ENCODE data around the gene YRDC. TPM values are rescaled to one million over a fixed set of nuclear protein-coding genes. Genes with fewer than 3 reads are reported as not detected.

The YRDC gene, protein sequence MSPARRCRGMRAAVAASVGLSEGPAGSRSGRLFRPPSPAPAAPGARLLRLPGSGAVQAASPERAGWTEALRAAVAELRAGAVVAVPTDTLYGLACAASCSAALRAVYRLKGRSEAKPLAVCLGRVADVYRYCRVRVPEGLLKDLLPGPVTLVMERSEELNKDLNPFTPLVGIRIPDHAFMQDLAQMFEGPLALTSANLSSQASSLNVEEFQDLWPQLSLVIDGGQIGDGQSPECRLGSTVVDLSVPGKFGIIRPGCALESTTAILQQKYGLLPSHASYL
- 22.4 and 22.8 TPM in 2 replicates for polyA plus RNA-seq (2013)

- Histone ChIP-seq H3K23ac (ENCODE audit: low read length) (no peak within 1 kb of the TSS), H4K8ac (ENCODE audit: low read depth, low read length) (peak within 1 kb of the TSS; percentile 88), H3K4me2 (ENCODE audit: low read length) (peak within 1 kb of the TSS; percentile 93), H3K9me3 (ENCODE audit: insufficient read depth, low read depth, low read length) (no peaks in the 10 kb centered on the region), H3K14ac (ENCODE audit: low read length) (peak within 1 kb of the TSS; percentile 88), H2AK5ac (ENCODE audit: low read length) (peak within 1 kb of the TSS; percentile 87), H4K12ac (ENCODE audit: low read depth, low read length) (peak within 1 kb of the TSS; percentile 80), H3K27ac (ENCODE audit: low read depth, low read length) (peak within 1 kb of the TSS; percentile 86), H4K91ac (ENCODE audit: low read depth, low read length) (peak within 1 kb of the TSS; percentile 65), H3K79me1 (ENCODE audit: low read length) (peaks cover 12% of the 10 kb centered on the region), H3K36me3 (ENCODE audit: control insufficient read depth in 1 of 2, insufficient read depth in 2 of 2, low read length in 2 of 2) (peaks cover 35 to 41% of the 10 kb centered on the region in 2 experiments), H2BK120ac (ENCODE audit: insufficient read depth, low read length, poor library complexity) (peak within 1 kb of the TSS; percentile 67), H3K4me1 (ENCODE audit: control insufficient read depth in 1 of 2, insufficient read depth in 2 of 2, low read length in 2 of 2) (peaks cover 8 to 10% of the 10 kb centered on the region in 2 experiments), H3K79me2 (ENCODE audit: control insufficient read depth, insufficient read depth, low read length, poor library complexity) (peaks cover 12% of the 10 kb centered on the region), H3K27me3 (ENCODE audit: insufficient read depth, low read length) (no peaks in the 10 kb centered on the region), H2BK5ac (ENCODE audit: low read depth, low read length, poor library complexity) (peak within 1 kb of the TSS; percentile 47), H2AFZ (ENCODE audit: insufficient read depth, low read length, poor library complexity) (peak within 1 kb of the TSS; percentile 81), H2BK12ac (ENCODE audit: low read length) (no peak within 1 kb of the TSS), H3K18ac (ENCODE audit: low read length) (peak within 1 kb of the TSS; percentile 83), H3K4ac (ENCODE audit: low read depth, low read length) (peak within 1 kb of the TSS; percentile 71), H3K4me3 (ENCODE audit: low read depth, low read length) (peak within 1 kb of the TSS; percentile 100), H3K9ac (ENCODE audit: low read length) (peak within 1 kb of the TSS; percentile 98)
- peak; percentile 86 to 88 for DNase-seq
- WGBS (ENCODE audit: extremely low coverage, insufficient coverage, insufficient read length) = no CpG with 5 or more reads among the region's 95 CpGs
Measured at GRCh38 chr1:37807555-37808368, at the start of gene YRDC, which contains the start of gene C1orf122. Gene YRDC (minus strand): TSS chr1:37808208. CDS start chr1:37808180, 28 bp downstream. Gene C1orf122 (plus strand): TSS chr1:37807790. CDS start chr1:37808405, 615 bp downstream.

DNA sequence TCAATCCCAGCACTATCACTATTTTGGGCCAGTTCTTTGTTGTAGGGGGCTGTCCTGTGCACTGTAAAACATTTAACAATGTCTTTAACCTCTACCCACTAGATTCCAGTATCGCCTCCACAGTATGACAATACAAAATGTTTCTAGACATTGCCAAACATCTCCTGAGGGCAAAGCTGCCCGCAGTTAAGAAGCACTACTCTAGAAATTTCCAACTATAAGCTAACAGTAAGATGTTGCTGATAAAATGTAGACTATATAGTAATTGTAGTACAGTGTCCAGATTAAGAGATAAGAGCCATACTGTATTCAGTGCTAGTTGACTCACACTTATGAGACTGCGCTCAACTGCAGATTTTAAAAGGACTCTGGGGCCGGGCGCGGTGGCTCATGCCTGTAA, 46.4 kb upstream of the YRDC start:
- Histone ChIP-seq H3K4me3 (ENCODE audit: low read depth, low read length) (no peak overlapping the region), H3K36me3 (ENCODE audit: control insufficient read depth in 1 of 2, insufficient read depth in 2 of 2, low read length in 2 of 2) (peaks cover 7 to 8% of the 10 kb centered on the region in 2 experiments), H2BK12ac (ENCODE audit: low read length) (no peak overlapping the region), H3K18ac (ENCODE audit: low read length) (no peak overlapping the region), H3K4me1 (ENCODE audit: control insufficient read depth in 1 of 2, insufficient read depth in 2 of 2, low read length in 2 of 2) (no peaks in the 10 kb centered on the region), H2BK120ac (ENCODE audit: insufficient read depth, low read length, poor library complexity) (no peak overlapping the region), H3K9me3 (ENCODE audit: insufficient read depth, low read depth, low read length) (no peaks in the 10 kb centered on the region), H3K4me2 (ENCODE audit: low read length) (no peak overlapping the region), H3K27me3 (ENCODE audit: insufficient read depth, low read length) (no peaks in the 10 kb centered on the region), H3K14ac (ENCODE audit: low read length) (no peak overlapping the region), H3K79me1 (ENCODE audit: low read length) (peaks cover 5% of the 10 kb centered on the region), H3K27ac (ENCODE audit: low read depth, low read length) (no peak overlapping the region), H3K9ac (ENCODE audit: low read length) (no peak overlapping the region), H4K12ac (ENCODE audit: low read depth, low read length) (no peak overlapping the region), H3K4ac (ENCODE audit: low read depth, low read length) (no peak overlapping the region), H2AFZ (ENCODE audit: insufficient read depth, low read length, poor library complexity) (no peak overlapping the region), H4K8ac (ENCODE audit: low read depth, low read length) (no peak overlapping the region), H3K23ac (ENCODE audit: low read length) (no peak overlapping the region), H2AK5ac (ENCODE audit: low read length) (no peak overlapping the region), H4K91ac (ENCODE audit: low read depth, low read length) (no peak overlapping the region), H3K79me2 (ENCODE audit: control insufficient read depth, insufficient read depth, low read length, poor library complexity) (peaks cover 5% of the 10 kb centered on the region), H2BK5ac (ENCODE audit: low read depth, low read length, poor library complexity) (no peak overlapping the region)
- WGBS (ENCODE audit: extremely low coverage, insufficient coverage, insufficient read length) = no CpG with 5 or more reads among the region's 6 CpGs
- peak; percentile 86 to 98 for DNase-seq

GRCh38 chr1:37853157-37853556, 45.1 kb upstream of the YRDC start:
- H2BK5ac ChIP-seq (ENCODE audit: low read depth, low read length, poor library complexity) = no peak overlapping the region
- H3K4me2 ChIP-seq (ENCODE audit: low read length) = no peak overlapping the region
- H3K9me3 ChIP-seq (ENCODE audit: insufficient read depth, low read depth, low read length) = no peaks in the 10 kb centered on the region
- no peak overlapping the region for H3K18ac ChIP-seq (ENCODE audit: low read length)
- peaks cover 7 to 9% of the 10 kb centered on the region in 2 experiments for H3K36me3 ChIP-seq (ENCODE audit: control insufficient read depth in 1 of 2, insufficient read depth in 2 of 2, low read length in 2 of 2)
- no peak overlapping the region for H3K27ac ChIP-seq (ENCODE audit: low read depth, low read length)
- H4K8ac ChIP-seq (ENCODE audit: low read depth, low read length) = no peak overlapping the region
- DNase-seq = no peak
- H3K79me1 ChIP-seq (ENCODE audit: low read length) = no peaks in the 10 kb centered on the region
- H4K91ac ChIP-seq (ENCODE audit: low read depth, low read length) = no peak overlapping the region
- H4K12ac ChIP-seq (ENCODE audit: low read depth, low read length) = no peak overlapping the region
- H3K4ac ChIP-seq (ENCODE audit: low read depth, low read length) = no peak overlapping the region
- H2AFZ ChIP-seq (ENCODE audit: insufficient read depth, low read length, poor library complexity) = no peak overlapping the region
- no peak overlapping the region for H3K14ac ChIP-seq (ENCODE audit: low read length)
- H2AK5ac ChIP-seq (ENCODE audit: low read length) = no peak overlapping the region
- no peaks in the 10 kb centered on the region for H3K4me1 ChIP-seq (ENCODE audit: control insufficient read depth in 1 of 2, insufficient read depth in 2 of 2, low read length in 2 of 2)
- H3K4me3 ChIP-seq (ENCODE audit: low read depth, low read length) = no peak overlapping the region
- no peak overlapping the region for H3K9ac ChIP-seq (ENCODE audit: low read length)
- no peak overlapping the region for H3K23ac ChIP-seq (ENCODE audit: low read length)
- no peak overlapping the region for H2BK12ac ChIP-seq (ENCODE audit: low read length)
- H3K27me3 ChIP-seq (ENCODE audit: insufficient read depth, low read length) = no peaks in the 10 kb centered on the region
- H3K79me2 ChIP-seq (ENCODE audit: control insufficient read depth, insufficient read depth, low read length, poor library complexity) = no peaks in the 10 kb centered on the region
- H2BK120ac ChIP-seq (ENCODE audit: insufficient read depth, low read length, poor library complexity) = no peak overlapping the region

GRCh38 chr1:37851782-37852210, 43.8 kb upstream of the YRDC start:
- Histone ChIP-seq H3K79me2 (ENCODE audit: control insufficient read depth, insufficient read depth, low read length, poor library complexity) (no peaks in the 10 kb centered on the region), H3K4me1 (ENCODE audit: control insufficient read depth in 1 of 2, insufficient read depth in 2 of 2, low read length in 2 of 2) (no peaks in the 10 kb centered on the region), H3K4ac (ENCODE audit: low read depth, low read length) (no peak overlapping the region), H4K91ac (ENCODE audit: low read depth, low read length) (no peak overlapping the region), H2BK12ac (ENCODE audit: low read length) (no peak overlapping the region), H3K9me3 (ENCODE audit: insufficient read depth, low read depth, low read length) (no peaks in the 10 kb centered on the region), H2AK5ac (ENCODE audit: low read length) (no peak overlapping the region), H3K4me3 (ENCODE audit: low read depth, low read length) (no peak overlapping the region), H3K18ac (ENCODE audit: low read length) (no peak overlapping the region), H2AFZ (ENCODE audit: insufficient read depth, low read length, poor library complexity) (no peak overlapping the region), H3K79me1 (ENCODE audit: low read length) (no peaks in the 10 kb centered on the region), H4K8ac (ENCODE audit: low read depth, low read length) (no peak overlapping the region), H2BK120ac (ENCODE audit: insufficient read depth, low read length, poor library complexity) (no peak overlapping the region), H4K12ac (ENCODE audit: low read depth, low read length) (no peak overlapping the region), H2BK5ac (ENCODE audit: low read depth, low read length, poor library complexity) (no peak overlapping the region), H3K14ac (ENCODE audit: low read length) (no peak overlapping the region), H3K9ac (ENCODE audit: low read length) (no peak overlapping the region), H3K36me3 (ENCODE audit: control insufficient read depth in 1 of 2, insufficient read depth in 2 of 2, low read length in 2 of 2) (peaks cover 4 to 6% of the 10 kb centered on the region in 2 experiments), H3K23ac (ENCODE audit: low read length) (no peak overlapping the region), H3K27me3 (ENCODE audit: insufficient read depth, low read length) (no peaks in the 10 kb centered on the region), H3K4me2 (ENCODE audit: low read length) (no peak overlapping the region), H3K27ac (ENCODE audit: low read depth, low read length) (no peak overlapping the region)
- WGBS (ENCODE audit: extremely low coverage, insufficient coverage, insufficient read length) = no CpG with 5 or more reads among the region's 2 CpGs
- DNase-seq = no peak
